ENCODE results near the gene C1RL. TPM values are rescaled to one million over a fixed set of nuclear protein-coding genes. Genes with fewer than 3 reads are reported as not detected.
A peak's percentile ranks its signal among the peaks of the same experiment; 100 is the strongest.

C1RL gene
- total RNA-seq, 4 donors from 2014 or later: 28.5 to 50.8 (median 34.7) TPM

- H3K9me3 ChIP-seq: no peaks in the 10 kb centered on the region
- WGBS: 97% methylated on average over 3 of the region's 3 CpGs
- no peak for DNase-seq (ENCODE audit: low spot score in 2 of 2)
- H3K27me3 ChIP-seq: no peaks in the 10 kb centered on the region
- H3K4me3 ChIP-seq: no peak overlapping the region
- no peaks in the 10 kb centered on the region for H3K4me1 ChIP-seq
- no peak overlapping the region for H3K27ac ChIP-seq
- TF ChIP-seq CTCF (IDR thresholded peaks at IDR 0.05): no peak
- H3K36me3 ChIP-seq: peaks cover 22% of the 10 kb centered on the region
Measured at GRCh38 chr12:7136676-7137075, 27.7 kb upstream of the C1RL start.

DNA sequence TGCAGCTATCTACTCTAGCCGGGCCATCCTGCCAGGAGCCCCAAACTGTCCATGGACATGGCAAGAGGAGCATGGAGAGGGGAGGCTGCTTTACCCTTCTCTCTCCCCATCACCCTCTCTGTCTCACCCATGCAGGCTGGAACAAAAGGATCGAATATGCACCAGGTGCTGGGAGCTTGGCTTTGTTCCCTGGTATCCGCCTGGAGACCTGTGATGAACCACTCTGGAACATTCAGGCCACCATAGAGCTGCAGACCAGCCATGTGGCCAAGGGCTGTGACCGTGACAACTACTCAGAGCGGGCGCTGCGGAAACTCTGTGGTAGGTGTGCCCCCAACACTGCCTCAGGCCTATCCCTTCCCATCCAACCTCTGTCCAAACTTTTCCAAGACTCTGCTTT is 27.1 kb upstream of the C1RL start:
- 98% methylated on average over 7 of the region's 7 CpGs for whole genome bisulfite sequencing
- H3K27ac ChIP-seq: no peak overlapping the region
- DNase-seq (ENCODE audit: low spot score in 2 of 2): no peak
- peaks cover 22% of the 10 kb centered on the region for H3K36me3 ChIP-seq
- peaks cover 3% of the 10 kb centered on the region for H3K4me1 ChIP-seq
- H3K9me3 ChIP-seq: no peaks in the 10 kb centered on the region
- no peaks in the 10 kb centered on the region for H3K27me3 ChIP-seq
- no peak overlapping the region for H3K4me3 ChIP-seq
- no peak for TF ChIP-seq POLR2AphosphoS5 (IDR thresholded peaks at IDR 0.05)
- no peak for TF ChIP-seq EP300 (IDR thresholded peaks at IDR 0.05)
- TF ChIP-seq CTCF (IDR thresholded peaks at IDR 0.05): no peak
- no peak for TF ChIP-seq POLR2A (IDR thresholded peaks at IDR 0.05)

DNA sequence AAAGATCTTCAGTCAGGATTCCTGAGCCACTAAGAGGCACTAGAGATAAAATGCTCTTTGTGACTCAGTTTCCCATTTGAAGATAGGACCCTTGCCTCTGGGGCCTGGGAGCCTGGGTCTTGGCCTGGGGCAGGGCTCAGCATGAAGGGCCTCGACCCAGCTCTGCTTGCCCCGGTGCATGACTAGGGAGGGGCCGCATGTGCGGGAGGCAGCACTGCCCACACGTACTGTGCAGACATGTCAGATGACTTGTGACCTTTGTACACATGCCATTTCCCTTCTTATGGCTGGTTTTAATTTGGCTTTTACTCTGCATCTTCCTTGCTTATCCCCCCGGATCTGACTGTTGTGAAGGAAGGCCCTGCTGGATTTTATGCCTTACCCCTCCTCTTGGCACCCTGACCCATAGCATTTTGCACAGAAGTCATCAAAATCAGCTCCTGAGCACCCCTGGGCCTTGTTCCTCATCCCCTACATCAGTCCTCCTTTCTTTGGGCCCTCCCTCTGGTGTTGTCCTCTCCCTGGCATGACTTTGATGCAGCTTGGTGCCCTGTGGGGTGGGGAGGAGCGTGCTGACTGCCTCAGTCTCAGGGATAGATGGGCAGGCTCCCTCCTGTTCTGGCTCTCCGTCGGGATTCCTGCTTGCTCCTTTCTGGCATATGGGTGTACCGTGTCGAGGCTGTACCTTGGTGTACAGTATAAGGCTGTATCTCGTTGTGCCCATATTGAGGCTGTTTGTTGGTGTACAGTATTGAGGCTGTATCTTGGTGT is 25.6 kb upstream of the C1RL start:
- Histone ChIP-seq H3K4me3 (no peak overlapping the region), H3K27ac (no peak overlapping the region), H3K9me3 (no peaks in the 10 kb centered on the region), H3K4me1 (peaks cover 18% of the 10 kb centered on the region), H3K27me3 (no peaks in the 10 kb centered on the region), H3K36me3 (peaks cover 22% of the 10 kb centered on the region)
- no peak for DNase-seq (ENCODE audit: low spot score in 2 of 2)
- TF ChIP-seq POLR2A (IDR thresholded peaks at IDR 0.05) (no peak), POLR2AphosphoS5 (IDR thresholded peaks at IDR 0.05) (no peak), CTCF (IDR thresholded peaks at IDR 0.05) (no peak), EP300 (IDR thresholded peaks at IDR 0.05) (no peak)
- WGBS: 85% methylated on average over 12 of the region's 12 CpGs

GRCh38 chr12:7131502-7131866 is 22.5 kb upstream of the C1RL start:
- TF ChIP-seq POLR2AphosphoS5 (IDR thresholded peaks at IDR 0.05) (no peak), CTCF (IDR thresholded peaks at IDR 0.05) (no peak), EP300 (IDR thresholded peaks at IDR 0.05) (no peak), POLR2A (IDR thresholded peaks at IDR 0.05) (no peak)
- Histone ChIP-seq H3K36me3 (peaks cover 11% of the 10 kb centered on the region), H3K27ac (no peak overlapping the region), H3K27me3 (no peaks in the 10 kb centered on the region), H3K4me1 (peaks cover 30% of the 10 kb centered on the region), H3K4me3 (no peak overlapping the region), H3K9me3 (no peaks in the 10 kb centered on the region)
- 43% methylated on average over 7 of the region's 7 CpGs for WGBS
- DNase-seq (ENCODE audit: low spot score in 2 of 2): no peak

DNA sequence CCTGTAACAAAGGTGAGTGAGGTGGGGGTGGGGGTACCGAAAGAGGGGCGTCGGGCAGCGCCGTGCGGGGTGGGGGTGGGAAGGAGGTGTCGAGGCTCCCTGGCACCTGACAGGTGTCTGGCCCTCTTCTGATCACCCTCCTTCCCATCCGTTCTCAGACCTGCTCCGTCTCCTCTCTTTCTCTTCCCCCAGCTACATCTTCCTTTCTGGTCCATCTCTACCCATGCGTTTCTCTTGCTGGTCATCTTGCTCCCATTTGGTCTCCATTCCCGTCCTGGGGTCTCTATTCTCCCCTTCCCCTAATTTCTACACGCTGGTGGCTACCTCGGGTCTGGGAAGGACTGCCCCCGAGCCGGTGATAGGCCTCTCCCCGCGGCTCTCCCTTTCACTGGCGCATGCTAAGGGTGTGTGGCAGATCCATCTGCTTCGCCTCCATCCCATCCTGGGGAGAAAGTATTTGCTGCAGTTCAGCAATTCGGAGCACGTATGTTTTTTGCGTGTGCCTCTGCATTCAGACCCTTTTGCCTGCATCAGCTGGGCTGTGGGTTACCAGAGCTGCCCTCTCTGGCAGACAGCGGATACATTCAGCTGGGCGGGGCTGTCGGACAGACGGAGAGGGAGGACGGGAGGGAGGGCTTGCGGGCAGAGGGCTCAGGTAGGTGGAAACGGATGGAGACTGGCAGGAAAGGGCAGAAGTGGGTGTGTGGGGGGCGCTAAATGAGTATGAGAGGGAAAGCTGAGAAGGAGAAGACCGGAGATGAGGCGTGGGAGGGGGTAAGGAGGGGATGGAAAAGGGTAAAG is 21.9 kb upstream of the C1RL start:
- peaks cover 5% of the 10 kb centered on the region for H3K36me3 ChIP-seq
- DNase-seq (ENCODE audit: low spot score in 2 of 2): no peak
- H3K27ac ChIP-seq: peak overlapping the region; percentile 19
- no peaks in the 10 kb centered on the region for H3K9me3 ChIP-seq
- H3K4me1 ChIP-seq: peaks cover 30% of the 10 kb centered on the region
- peak overlapping the region; percentile 62 for H3K4me3 ChIP-seq
- no peak for TF ChIP-seq EP300 (IDR thresholded peaks at IDR 0.05)
- no peak for TF ChIP-seq POLR2AphosphoS5 (IDR thresholded peaks at IDR 0.05)
- no peak for TF ChIP-seq CTCF (IDR thresholded peaks at IDR 0.05)
- no peak for TF ChIP-seq POLR2A (IDR thresholded peaks at IDR 0.05)
- H3K27me3 ChIP-seq: no peaks in the 10 kb centered on the region
- WGBS: 4% methylated on average over 32 of the region's 32 CpGs

Measured in suprapubic skin (tissue), 4 donors.